GM23248 (cell line): ENCODE measurements around the gene LMOD2. TPM values are rescaled to one million over a fixed set of nuclear protein-coding genes. Genes with fewer than 3 reads are reported as not detected.
A peak's percentile ranks its signal among the peaks of the same experiment; 100 is the strongest.

Source experiments
- DNase-seq: peaks from one replicate; pipeline ENCODE4 v3.0.0-alpha.2; 2015
- H2AFZ ChIP-seq: fragments of 200-600 bp; sonication (generic); 2 replicates; pipeline ENCODE4 v1.6.1; 2016; ENCODE audit warnings: antibody characterized with exemption
- H3F3A ChIP-seq: fragments of 200-600 bp; sonication (generic); 2 replicates; pipeline ENCODE4 v1.6.1; 2016; ENCODE audit warnings: mild to moderate bottlenecking, antibody characterized with exemption, mixed run types; ENCODE audit not compliant: insufficient read depth
- H3K27ac ChIP-seq: fragments of 200-600 bp; sonication (generic); 2 replicates; pipeline ENCODE4 v1.5.1; 2016; ENCODE audit warnings: mild to moderate bottlenecking
- H3K27me3 ChIP-seq: fragments of 200-600 bp; sonication (generic); replicated peaks from 2 replicates; pipeline ENCODE4 v1.6.1; 2016; ENCODE audit warnings: mild to moderate bottlenecking; ENCODE audit not compliant: insufficient read depth
- H3K36me3 ChIP-seq: fragments of 200-600 bp; sonication (generic); 2 replicates; pipeline ENCODE4 v1.6.1; 2016; ENCODE audit warnings: low read depth, mild to moderate bottlenecking
- H3K4me1 ChIP-seq: fragments of 200-600 bp; sonication (generic); 2 replicates; pipeline ENCODE4 v1.6.1; 2016; ENCODE audit warnings: mild to moderate bottlenecking; ENCODE audit not compliant: insufficient read depth
- H3K4me2 ChIP-seq: fragments of 200-600 bp; sonication (generic); one replicate; pipeline ENCODE4 v1.6.1; 2016; ENCODE audit warnings: mild to moderate bottlenecking; ENCODE audit not compliant: unreplicated experiment
- H3K4me3 ChIP-seq: fragments of 200-600 bp; sonication (generic); 2 replicates; pipeline ENCODE4 v1.5.1; 2016; ENCODE audit warnings: mild to moderate bottlenecking
- H3K79me2 ChIP-seq: fragments of 200-600 bp; sonication (generic); 2 replicates; pipeline ENCODE4 v1.6.1; 2016; ENCODE audit warnings: mild to moderate bottlenecking; ENCODE audit not compliant: insufficient read depth
- H3K9ac ChIP-seq: fragments of 200-600 bp; sonication (generic); 2 replicates; pipeline ENCODE4 v1.6.1; 2016; ENCODE audit warnings: mild to moderate bottlenecking
- H3K9me2 ChIP-seq: fragments of 200-600 bp; sonication (generic); 2 replicates; pipeline ENCODE4 v1.6.1; 2016; ENCODE audit warnings: mixed run types, mild to moderate bottlenecking, moderate library complexity; ENCODE audit not compliant: insufficient read depth
- H3K9me3 ChIP-seq: fragments of 200-600 bp; sonication (generic); one replicate; pipeline ENCODE4 v1.6.1; 2017; ENCODE audit warnings: low read depth
- H4K20me1 ChIP-seq: fragments of 200-600 bp; sonication (generic); 2 replicates; pipeline ENCODE4 v1.6.0; 2016; ENCODE audit not compliant: insufficient read depth
- EZH2 ChIP-seq: fragments of 200-600 bp; sonication (generic); IDR thresholded peaks from 2 replicates; pipeline ENCODE4 v1.6.1; 2018; ENCODE audit warnings: antibody characterized with exemption, mild to moderate bottlenecking; ENCODE audit not compliant: insufficient read depth, poor library complexity, severe bottlenecking
- EZH2phosphoT487 ChIP-seq: fragments of 200-600 bp; sonication (generic); IDR thresholded peaks from 2 replicates; pipeline ENCODE4 v1.6.1; 2018; ENCODE audit warnings: antibody characterized with exemption, moderate library complexity, mild to moderate bottlenecking, low read depth; ENCODE audit not compliant: insufficient read depth
- WGBS, 2 experiments: methylation state at CpG; one replicate each; pipeline ENCODE4 v1.1.6; 2015 to 2017; ENCODE audit warnings: low lambda C conversion rate in 2 of 2, low coverage in 1 of 2; ENCODE audit errors: missing lambda C conversion rate in 2 of 2; 5-methylcytosine and 5-hydroxymethylcytosine counted together
- in situ Hi-C: fragments of 300-500 bp; cut with MboI; formaldehyde crosslinking; loops from 2 replicates; pipeline ENCODE4 v1.15.0; 2020
- polyA plus RNA-seq: library from polyadenylated mRNA; unstranded; fragments of >200 nt; fragmentation: Nextera tagmentation; extraction: Ambion mirVana; gene quantifications from 2 replicates; pipeline ENCODE4 v1.2.1, GENCODE V29; 2016
- total RNA-seq: library from RNA; depleted of rRNA; stranded (reverse); fragments of >200 nt; shearing (Covaris generic); gene quantifications from 2 replicates; pipeline ENCODE4 v1.2.3, GENCODE V29; 2014; rRNA removed

LMOD2 gene
- total and polyA plus RNA-seq, 2 experiments from 2014 or later: not detected

DNA sequence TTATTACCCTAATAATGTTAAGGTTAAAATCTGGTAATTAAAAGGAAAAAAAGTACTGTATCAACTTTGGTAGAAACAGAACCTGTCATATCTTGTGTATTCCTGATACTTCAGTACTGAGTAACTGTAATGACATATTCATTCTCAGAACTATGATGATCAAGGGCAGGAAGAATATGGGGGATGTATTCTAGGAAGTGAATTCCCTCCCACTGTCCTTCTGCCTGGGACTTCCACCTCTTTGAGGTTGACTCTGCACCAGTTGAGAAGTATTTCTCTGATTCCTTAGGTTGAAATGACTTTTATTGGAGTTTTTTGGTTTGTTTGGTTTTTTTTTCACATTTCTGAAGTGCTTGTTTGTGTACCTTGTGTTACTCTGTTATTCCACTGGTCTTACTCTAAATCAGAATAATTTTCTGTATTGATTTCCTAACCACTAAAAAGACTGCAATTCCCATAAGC, 56.2 kb downstream of the LMOD2 start:
- TF ChIP-seq EZH2: no peak
- no peak for TF ChIP-seq EZH2phosphoT487
- H3K9me3 ChIP-seq: no peaks in the 10 kb centered on the region
- H4K20me1 ChIP-seq: peaks cover 27% of the 10 kb centered on the region
- peaks cover 17% of the 10 kb centered on the region; the same call in 1 of the 2 replicates for H3K36me3 ChIP-seq
- H3K4me3 ChIP-seq: no peak overlapping the region
- no peak overlapping the region for H3K27ac ChIP-seq
- peaks cover 12% of the 10 kb centered on the region for H3F3A ChIP-seq
- DNase-seq: peak; percentile 9
- peak overlapping the region; percentile 45 for H3K4me2 ChIP-seq
- H3K9ac ChIP-seq: no peak overlapping the region
- peaks cover 47% of the 10 kb centered on the region for H3K4me1 ChIP-seq
- no peaks in the 10 kb centered on the region for H3K27me3 ChIP-seq
- in situ Hi-C loops: no loop called here
- H3K79me2 ChIP-seq: peaks cover 82% of the 10 kb centered on the region
- H3K9me2 ChIP-seq: no peaks in the 10 kb centered on the region
- H2AFZ ChIP-seq: no peak overlapping the region

DNA sequence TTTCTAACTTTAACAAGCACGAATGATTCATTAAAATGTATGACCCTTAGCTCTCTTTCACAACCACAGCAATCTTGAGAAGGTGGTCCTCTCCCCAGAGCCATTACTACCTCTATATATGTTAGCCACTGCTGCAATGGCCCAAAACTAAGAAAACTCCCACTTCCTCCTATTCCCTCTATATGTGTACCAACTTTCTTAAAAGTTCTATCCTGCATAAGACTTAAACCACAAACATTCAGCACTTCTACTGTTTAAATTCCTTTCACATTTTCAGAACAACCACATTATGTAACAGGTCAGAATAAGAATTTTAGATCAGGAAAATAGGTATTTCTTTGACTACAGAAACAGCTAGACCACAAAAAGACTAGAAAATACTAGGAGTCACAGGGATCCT, 57.0 kb downstream of the LMOD2 start:
- peaks cover 89% of the 10 kb centered on the region for H3K79me2 ChIP-seq
- peaks cover 12% of the 10 kb centered on the region for H3F3A ChIP-seq
- in situ Hi-C loops: no loop called here
- WGBS, 2 experiments: 33 to 40% methylated on average over 1 of the region's 1 CpG
- no peaks in the 10 kb centered on the region for H3K27me3 ChIP-seq
- DNase-seq: peak; percentile 47
- H3K36me3 ChIP-seq: peaks cover 10% of the 10 kb centered on the region; the same call in 1 of the 2 replicates
- H3K4me2 ChIP-seq: peak overlapping the region; percentile 45
- no peaks in the 10 kb centered on the region for H3K9me3 ChIP-seq
- TF ChIP-seq EZH2phosphoT487 (peak; percentile 74; the same call in 1 of the 2 replicates), EZH2 (no peak)
- peak overlapping the region; percentile 12; the same call in 1 of the 2 replicates for H3K27ac ChIP-seq
- peaks cover 47% of the 10 kb centered on the region for H3K4me1 ChIP-seq
- H2AFZ ChIP-seq: no peak overlapping the region
- peaks cover 27% of the 10 kb centered on the region for H4K20me1 ChIP-seq
- H3K9me2 ChIP-seq: no peaks in the 10 kb centered on the region
- no peak overlapping the region for H3K9ac ChIP-seq
- peak overlapping the region; percentile 20; the same call in 1 of the 2 replicates for H3K4me3 ChIP-seq

Other genes starting within 250 kb of the LMOD2 start
- 0.13 TPM in 1 of 2 replicates, not detected in the other for gene IQUB, start 121.3 kb upstream of the LMOD2 start, total RNA-seq
- 0.10 TPM in 1 of 2 replicates, not detected in the other for gene IQUB, start 121.3 kb upstream of the LMOD2 start, polyA plus RNA-seq
- gene NDUFA5, start 98.0 kb upstream of the LMOD2 start, total RNA-seq: 39.0 and 52.4 TPM in 2 replicates
- gene NDUFA5, start 98.0 kb upstream of the LMOD2 start, polyA plus RNA-seq: 109 and 110 TPM in 2 replicates
- not detected in 2 replicates for gene ASB15, start 54.0 kb upstream of the LMOD2 start, total RNA-seq
- gene ASB15, start 54.0 kb upstream of the LMOD2 start, polyA plus RNA-seq: not detected in 2 replicates
- 11.6 and 13.2 TPM in 2 replicates for gene WASL, start 93.1 kb downstream of the LMOD2 start, total RNA-seq
- gene WASL, start 93.1 kb downstream of the LMOD2 start, polyA plus RNA-seq: 20.7 and 21.5 TPM in 2 replicates
- gene HYAL4, start 189.3 kb downstream of the LMOD2 start, total RNA-seq: not detected in 2 replicates
- gene HYAL4, start 189.3 kb downstream of the LMOD2 start, polyA plus RNA-seq: not detected in 2 replicates